ENCODE measurements around the gene SKAP1.
"Not testable (repeated sequence)": the region's sequence is repeated elsewhere in the genome, so short reads cannot be mapped to it uniquely, and the experiment has no call there.

Gene SKAP1

GRCh38 chr17:48429638-48430586 is at the start of gene SKAP1:
SKAP1 (minus strand) TSS chr17:48430214.
- DNase-seq (ENCODE audit: low read depth): peak; percentile 41

GRCh38 chr17:48479014-48479402 is 49.0 kb upstream of the SKAP1 start:
- DNase-seq (ENCODE audit: low read depth): no peak

GRCh38 chr17:48478224-48479013 is 48.4 kb upstream of the SKAP1 start:
- DNase-seq (ENCODE audit: low read depth): no peak

GRCh38 chr17:48477221-48477620 is 47.2 kb upstream of the SKAP1 start:
- DNase-seq (ENCODE audit: low read depth): no peak

- DNase-seq (ENCODE audit: low read depth): no peak
Observed at GRCh38 chr17:48472411-48473281, 42.6 kb upstream of the SKAP1 start.

- no peak for DNase-seq (ENCODE audit: low read depth)
Observed at GRCh38 chr17:48471817-48472410, 41.9 kb upstream of the SKAP1 start.

GRCh38 chr17:48470388-48471034 is 40.5 kb upstream of the SKAP1 start:
- no peak for DNase-seq (ENCODE audit: low read depth)

- no peak for DNase-seq (ENCODE audit: low read depth)
Observed at GRCh38 chr17:48469227-48469626, 39.2 kb upstream of the SKAP1 start.

- no peak for DNase-seq (ENCODE audit: low read depth)
Observed at GRCh38 chr17:48468299-48468698, 38.3 kb upstream of the SKAP1 start.

GRCh38 chr17:48465884-48466283 is 35.9 kb upstream of the SKAP1 start:
- DNase-seq (ENCODE audit: low read depth): no peak

GRCh38 chr17:48463526-48463925 is 33.5 kb upstream of the SKAP1 start:
- no peak for DNase-seq (ENCODE audit: low read depth)

GRCh38 chr17:48462946-48463345 is 32.9 kb upstream of the SKAP1 start:
- DNase-seq (ENCODE audit: low read depth): no peak

GRCh38 chr17:48460052-48460451 is 30.0 kb upstream of the SKAP1 start:
- no peak for DNase-seq (ENCODE audit: low read depth)

GRCh38 chr17:48459070-48459844 is 29.2 kb upstream of the SKAP1 start:
- no peak for DNase-seq (ENCODE audit: low read depth)

- peak; percentile 42 for DNase-seq (ENCODE audit: low read depth)
Observed at GRCh38 chr17:48457080-48457836, 27.2 kb upstream of the SKAP1 start.

GRCh38 chr17:48456589-48456988 is 26.6 kb upstream of the SKAP1 start:
- DNase-seq (ENCODE audit: low read depth): no peak

GRCh38 chr17:48455791-48456190 is 25.8 kb upstream of the SKAP1 start:
- DNase-seq (ENCODE audit: low read depth): no peak

- DNase-seq (ENCODE audit: low read depth): no peak
Observed at GRCh38 chr17:48453447-48453846, 23.4 kb upstream of the SKAP1 start.

GRCh38 chr17:48451489-48451888 is 21.5 kb upstream of the SKAP1 start:
- DNase-seq (ENCODE audit: low read depth): no peak

GRCh38 chr17:48449335-48449734 is 19.3 kb upstream of the SKAP1 start:
- not testable (repeated sequence) for DNase-seq (ENCODE audit: low read depth)
